ENCODE measurements around the gene EGR1. TPM values are rescaled to one million over a fixed set of nuclear protein-coding genes. Genes with fewer than 3 reads are reported as not detected.
A peak's percentile ranks its signal among the peaks of the same experiment; 100 is the strongest.

EGR1 gene
- polyA plus RNA-seq, 1 of the 3 experiments (the other 2 are of a cell fraction), result 48.0 TPM

- no peak overlapping the region for H3K4me2 ChIP-seq
- no peak overlapping the region for H3K4me3 ChIP-seq (ENCODE audit: low read depth in 2 of 2, low read length in 1 of 2)
- peak overlapping the region; percentile 30 to 31; a peak in 2 of 4 replicates for H3K27ac ChIP-seq (ENCODE audit: low read depth in 2 of 2, low read length in 1 of 2)
- no peaks in the 10 kb centered on the region for H3K9me3 ChIP-seq
- no peaks in the 10 kb centered on the region for H3K27me3 ChIP-seq (ENCODE audit: insufficient read depth)
- TF ChIP-seq EP300 (IDR thresholded peaks at IDR 0.05; ENCODE audit: borderline replicate concordance in 1 of 2, low read depth in 1 of 2, low read length in 1 of 2) (no peak), TAF1 (IDR thresholded peaks at IDR 0.05; ENCODE audit: borderline replicate concordance, low read depth, low read length) (no peak), MAX (IDR thresholded peaks at IDR 0.05; ENCODE audit: low read depth) (peak; percentile 38; the same call in 1 of the 2 replicates), NRF1 (IDR thresholded peaks at IDR 0.05; ENCODE audit: low read depth, low read length) (no peak), TCF12 (IDR thresholded peaks at IDR 0.05) (peak; percentile 11; the same call in 1 of the 2 replicates), GATA2 (CRISPR knock-in tag; IDR thresholded peaks at IDR 0.05) (no peak), JUND (IDR thresholded peaks at IDR 0.05) (no peak), RFX5 (IDR thresholded peaks at IDR 0.05; ENCODE audit: low read length) (no peak), SIN3A (IDR thresholded peaks at IDR 0.05; ENCODE audit: borderline replicate concordance, low read depth, low read length) (no peak), USF1 (IDR thresholded peaks at IDR 0.05; ENCODE audit: borderline replicate concordance, low read depth) (no peak), SMC3 (IDR thresholded peaks at IDR 0.05; ENCODE audit: low read depth, low read length) (no peak), RXRA (IDR thresholded peaks at IDR 0.05; ENCODE audit: borderline replicate concordance, low read depth) (no peak), NFIC (IDR thresholded peaks at IDR 0.05; ENCODE audit: borderline replicate concordance) (peak; percentile 82), MEF2A (IDR thresholded peaks at IDR 0.05; ENCODE audit: borderline replicate concordance, low read depth) (no peak), FOXJ3 (CRISPR knock-in tag; IDR thresholded peaks at IDR 0.05) (no peak)
- TF ChIP-seq, protein P1, sequence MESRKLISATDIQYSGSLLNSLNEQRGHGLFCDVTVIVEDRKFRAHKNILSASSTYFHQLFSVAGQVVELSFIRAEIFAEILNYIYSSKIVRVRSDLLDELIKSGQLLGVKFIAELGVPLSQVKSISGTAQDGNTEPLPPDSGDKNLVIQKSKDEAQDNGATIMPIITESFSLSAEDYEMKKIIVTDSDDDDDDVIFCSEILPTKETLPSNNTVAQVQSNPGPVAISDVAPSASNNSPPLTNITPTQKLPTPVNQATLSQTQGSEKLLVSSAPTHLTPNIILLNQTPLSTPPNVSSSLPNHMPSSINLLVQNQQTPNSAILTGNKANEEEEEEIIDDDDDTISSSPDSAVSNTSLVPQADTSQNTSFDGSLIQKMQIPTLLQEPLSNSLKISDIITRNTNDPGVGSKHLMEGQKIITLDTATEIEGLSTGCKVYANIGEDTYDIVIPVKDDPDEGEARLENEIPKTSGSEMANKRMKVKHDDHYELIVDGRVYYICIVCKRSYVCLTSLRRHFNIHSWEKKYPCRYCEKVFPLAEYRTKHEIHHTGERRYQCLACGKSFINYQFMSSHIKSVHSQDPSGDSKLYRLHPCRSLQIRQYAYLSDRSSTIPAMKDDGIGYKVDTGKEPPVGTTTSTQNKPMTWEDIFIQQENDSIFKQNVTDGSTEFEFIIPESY (IDR thresholded peaks at IDR 0.05; ENCODE audit: borderline replicate concordance, low read depth), result no peak
- TF ChIP-seq, protein P2, sequence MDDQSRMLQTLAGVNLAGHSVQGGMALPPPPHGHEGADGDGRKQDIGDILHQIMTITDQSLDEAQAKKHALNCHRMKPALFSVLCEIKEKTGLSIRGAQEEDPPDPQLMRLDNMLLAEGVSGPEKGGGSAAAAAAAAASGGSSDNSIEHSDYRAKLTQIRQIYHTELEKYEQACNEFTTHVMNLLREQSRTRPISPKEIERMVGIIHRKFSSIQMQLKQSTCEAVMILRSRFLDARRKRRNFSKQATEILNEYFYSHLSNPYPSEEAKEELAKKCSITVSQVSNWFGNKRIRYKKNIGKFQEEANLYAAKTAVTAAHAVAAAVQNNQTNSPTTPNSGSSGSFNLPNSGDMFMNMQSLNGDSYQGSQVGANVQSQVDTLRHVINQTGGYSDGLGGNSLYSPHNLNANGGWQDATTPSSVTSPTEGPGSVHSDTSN (IDR thresholded peaks at IDR 0.05), result no peak
- POLR2A ChIA-PET, result interaction anchor here (1.4 to 2.9 kb wide), 2 partner anchors 40 to 55 kb away, joined by 4 to 20 read pairs; partner anchors contain the start of gene EGR1
- no peak overlapping the region for H3K9ac ChIP-seq
- no peaks in the 10 kb centered on the region for H3K9me2 ChIP-seq
- H3K79me2 ChIP-seq (ENCODE audit: insufficient read depth), result peaks cover 2% of the 10 kb centered on the region; the same call in 1 of the 2 replicates
- no peak overlapping the region for H2AFZ ChIP-seq (ENCODE audit: low read depth)
- 37% methylated on average over 4 of the region's 4 CpGs for WGBS (ENCODE audit: low lambda C conversion rate)
- DNase-seq, result no peak
- H4K20me1 ChIP-seq (ENCODE audit: insufficient read depth), result no peaks in the 10 kb centered on the region; the same call in 1 of the 2 replicates
- peaks cover 0 to 6% of the 10 kb centered on the region in 2 experiments; a peak in 1 of 4 replicates for H3K4me1 ChIP-seq (ENCODE audit: control insufficient read depth in 1 of 2, insufficient read depth in 2 of 2, low read depth in 1 of 2, low read length in 1 of 2)
- H3F3A ChIP-seq (replicated peaks; ENCODE audit: insufficient read depth), result peaks cover 37% of the 10 kb centered on the region
- CTCF ChIA-PET, result interaction anchor here (0.6 to 11.7 kb wide), 19 partner anchors 8 to 863 kb away, joined by 3 to 196 read pairs (median 5); partner anchors contain the start of genes EGR1, ETF1, KIF20A and REEP2
- H3K36me3 ChIP-seq (replicated peaks in 1 of 2; ENCODE audit: control insufficient read depth in 1 of 2, insufficient read depth in 2 of 2, low read length in 1 of 2), result peaks cover 26 to 34% of the 10 kb centered on the region in 2 experiments
These were observed 39.5 kb downstream of the EGR1 start for GRCh38 chr5:138504799-138505198.
